ENCODE measurements around the gene ALDH1A2.

Gene ALDH1A2

DNA sequence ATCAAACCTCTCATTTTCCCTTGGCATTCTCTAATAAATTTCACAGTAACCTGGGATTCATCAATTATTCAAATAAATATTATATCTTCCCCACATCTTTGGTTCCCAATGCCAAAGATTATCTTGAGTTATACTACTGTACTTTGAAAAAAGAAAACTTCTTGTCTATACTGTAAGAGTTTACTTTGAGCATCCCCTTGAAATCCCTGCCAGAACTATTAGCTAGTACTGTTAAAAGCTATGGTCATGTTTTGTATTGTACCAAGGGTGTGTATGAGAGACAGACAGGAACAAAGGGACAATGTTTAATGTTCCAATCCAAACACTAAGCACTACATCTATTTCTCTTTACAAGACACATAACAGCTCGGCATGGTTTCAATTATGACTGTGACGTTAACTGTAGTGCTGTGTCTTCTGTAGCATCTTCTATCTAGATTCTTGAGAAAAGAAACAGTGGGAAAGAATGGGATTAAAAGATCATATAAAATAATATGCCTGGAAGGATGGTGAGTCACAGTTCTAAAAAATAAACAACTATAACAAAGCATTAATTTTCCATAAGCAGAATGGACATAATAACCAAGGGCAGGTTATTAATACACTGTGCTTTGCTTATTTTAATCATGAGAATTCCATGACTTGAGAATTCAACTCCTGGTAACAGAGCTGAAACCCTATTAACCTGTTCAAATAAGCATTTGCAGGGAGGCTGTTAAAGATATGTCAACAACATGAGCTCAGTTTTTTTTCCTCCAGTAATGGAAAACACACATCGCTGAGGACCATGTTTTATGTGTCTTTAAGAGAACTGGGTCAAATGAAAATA lies 71.1 kb downstream of the ALDH1A2 start:
- no peak for DNase-seq (ENCODE audit: low read depth)

DNA sequence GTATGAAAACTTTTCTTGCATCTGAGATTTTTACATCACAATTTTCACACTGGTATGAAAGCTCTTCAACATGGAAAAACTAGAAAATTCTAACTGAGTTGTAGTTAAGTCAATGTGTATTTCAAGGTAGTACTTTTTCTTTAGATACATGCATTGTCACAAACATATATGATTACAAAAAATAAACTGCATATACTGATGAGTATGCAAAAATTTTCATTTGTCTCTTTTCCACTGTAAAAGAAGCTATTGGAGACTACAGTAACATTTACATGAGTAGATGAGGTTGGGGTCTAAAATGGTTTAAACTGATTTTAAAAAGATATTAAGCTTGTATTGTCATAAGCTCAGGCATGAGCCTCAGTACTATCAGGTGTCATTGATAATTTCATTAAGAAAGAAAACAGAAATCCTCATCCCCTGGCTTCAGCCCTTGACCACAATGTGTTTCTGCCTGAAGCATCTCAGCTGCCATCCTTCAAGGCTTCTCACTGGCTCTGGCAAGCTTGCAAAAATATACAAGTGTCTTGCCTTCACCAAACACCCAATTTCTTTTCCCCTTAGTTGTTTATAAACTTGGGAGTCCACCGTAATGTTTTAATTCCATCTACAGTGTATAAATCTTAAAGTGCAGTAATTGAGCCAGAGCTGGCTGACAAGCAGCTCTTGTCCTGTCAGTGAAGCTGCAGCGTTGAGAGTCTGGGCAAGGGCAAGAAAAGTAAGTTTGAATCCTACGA lies 71.9 kb downstream of the ALDH1A2 start:
- DNase-seq (ENCODE audit: low read depth) = no peak

DNA sequence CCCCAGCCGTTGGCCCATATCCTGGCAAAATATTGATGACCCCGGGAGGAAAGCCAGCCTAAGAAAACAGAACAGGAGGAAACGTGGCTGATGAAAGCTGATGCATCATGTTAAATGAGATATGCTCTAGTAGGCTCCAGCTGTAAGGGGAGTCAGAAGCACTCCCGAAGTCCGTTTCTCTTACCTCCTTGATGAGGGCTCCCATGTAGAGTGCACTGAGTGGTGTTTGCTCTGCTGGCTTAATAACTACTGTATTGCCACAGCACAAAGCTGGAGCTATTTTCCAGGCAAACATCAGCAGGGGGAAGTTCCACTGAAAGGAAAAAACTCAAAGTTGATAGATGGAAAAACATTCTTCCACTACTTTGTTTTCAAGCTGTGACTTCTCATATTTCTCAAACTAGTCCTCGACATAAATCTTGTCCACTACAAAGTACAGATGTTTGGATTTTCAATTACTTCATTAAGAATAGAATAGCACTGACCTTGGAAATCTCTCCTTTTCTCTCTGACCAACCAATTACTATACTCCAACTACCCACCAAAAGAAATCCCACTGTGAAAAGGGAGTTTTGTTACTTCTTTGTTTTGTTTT lies 72.7 kb downstream of the ALDH1A2 start:
- no peak for DNase-seq (ENCODE audit: low read depth)

DNA sequence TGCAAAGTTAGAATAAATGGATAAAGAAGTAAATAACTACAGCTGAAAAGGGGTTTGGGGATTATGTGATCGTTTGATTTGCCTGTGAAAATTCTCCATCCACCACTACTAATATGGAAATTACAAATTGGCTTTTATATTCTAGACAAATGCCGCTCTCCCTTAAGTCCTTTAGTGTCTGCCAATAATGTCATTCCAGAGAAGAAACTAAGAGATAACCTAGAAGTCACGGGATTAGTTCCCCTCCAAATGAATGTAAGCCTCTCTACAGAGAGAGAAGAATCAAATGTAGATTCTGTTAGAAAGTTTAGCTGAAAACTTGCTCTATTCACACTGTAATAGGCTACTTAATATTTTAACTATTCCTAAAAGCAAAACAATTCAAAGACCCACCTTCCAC lies 92.0 kb downstream of the ALDH1A2 start:
- DNase-seq (ENCODE audit: low read depth) = no peak

DNA sequence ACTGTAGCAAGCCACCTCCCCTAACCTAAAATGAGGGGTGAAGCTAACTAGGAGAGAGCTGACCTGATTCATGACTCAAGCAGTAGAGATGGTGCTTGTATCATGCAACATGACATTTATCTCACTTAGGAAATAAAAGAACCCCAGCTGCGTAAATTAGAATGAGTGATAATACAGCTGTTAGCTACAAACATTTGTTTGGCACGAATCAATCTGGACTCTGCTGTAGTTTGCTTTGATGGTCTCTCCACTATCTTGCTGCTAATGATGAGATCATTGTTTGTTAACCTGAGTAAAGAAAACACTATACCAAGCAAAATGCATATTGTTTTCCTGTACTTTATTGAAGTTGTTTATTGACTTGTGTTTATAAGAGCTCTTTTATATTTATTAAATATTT lies 92.6 kb downstream of the ALDH1A2 start:
- no peak for DNase-seq (ENCODE audit: low read depth)

DNA sequence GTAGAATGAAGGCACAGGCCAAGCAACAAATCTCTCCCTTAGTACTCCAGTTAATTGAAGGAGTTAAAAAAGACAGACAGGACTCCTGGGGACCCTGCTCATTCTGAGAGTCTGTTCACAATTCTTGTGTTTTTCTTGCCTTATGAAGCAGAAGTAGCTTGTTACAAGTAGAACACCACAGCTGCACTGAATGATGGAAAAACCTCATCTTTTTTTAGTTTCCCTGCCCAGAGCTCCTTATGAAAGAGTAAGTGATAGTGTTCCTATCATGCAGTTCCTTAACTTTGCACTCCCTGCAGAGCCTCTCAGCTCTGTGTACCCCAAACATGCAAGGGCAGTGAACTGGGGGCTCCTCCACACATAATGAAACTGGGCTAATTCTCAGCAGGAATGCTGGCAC lies 95.5 kb downstream of the ALDH1A2 start:
- no peak for DNase-seq (ENCODE audit: low read depth)

DNA sequence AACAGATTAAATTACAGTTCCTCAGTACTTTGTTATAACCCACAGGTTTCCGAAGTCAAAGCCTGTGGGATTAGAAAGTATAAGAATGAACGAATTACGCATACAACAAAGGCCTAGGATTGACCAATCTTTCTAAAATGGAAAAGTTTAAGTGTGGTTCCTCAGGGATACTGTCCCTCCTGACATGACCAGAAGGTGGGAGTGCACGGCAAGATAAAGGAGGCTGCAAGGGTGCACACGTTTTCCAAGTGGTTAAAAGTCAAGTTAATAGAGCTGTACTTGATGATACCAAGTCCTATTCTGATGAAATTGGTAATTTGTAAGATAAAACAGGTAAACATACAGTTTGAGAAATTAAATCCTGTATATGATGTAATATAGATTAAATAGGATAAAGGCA lies 96.2 kb downstream of the ALDH1A2 start:
- no peak for DNase-seq (ENCODE audit: low read depth)

DNA sequence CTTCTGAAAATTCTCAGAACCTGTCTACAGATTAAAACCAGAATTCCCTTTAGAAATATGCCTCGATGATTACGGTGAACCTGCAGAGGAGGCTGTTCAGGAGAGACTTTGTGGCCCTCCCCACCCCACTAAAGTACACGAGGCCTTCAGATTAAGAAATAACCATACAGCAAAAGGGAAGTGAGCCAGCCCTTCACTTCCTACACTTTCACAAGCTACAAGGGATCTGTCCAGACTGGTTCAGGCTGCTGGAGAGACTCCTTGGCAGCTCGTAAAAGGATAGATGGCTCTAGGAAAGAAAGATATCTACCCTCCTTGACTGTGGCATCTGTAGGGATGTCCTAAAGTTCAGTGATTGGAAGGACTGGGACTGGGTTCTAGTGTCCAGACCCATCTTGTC lies 102.6 kb downstream of the ALDH1A2 start:
- DNase-seq (ENCODE audit: low read depth) = no peak

DNA sequence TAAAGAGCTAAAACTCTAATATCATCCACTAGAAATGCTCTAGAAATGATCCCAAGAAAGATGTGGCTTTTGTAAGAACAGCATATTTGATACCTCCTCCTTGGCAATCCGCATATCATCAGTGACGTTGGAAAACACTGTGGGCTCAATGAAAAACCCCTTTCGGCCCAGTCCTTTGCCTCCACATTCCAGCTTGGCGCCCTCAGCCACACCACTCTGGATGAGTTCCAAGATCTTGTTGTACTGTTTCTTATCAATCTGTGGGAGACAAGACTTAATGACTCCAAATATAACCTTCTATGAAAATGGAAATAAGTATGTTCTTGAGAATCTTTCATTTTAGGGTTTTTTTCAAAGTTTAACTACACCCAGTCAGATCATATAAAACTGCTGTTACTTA lies 103.6 kb downstream of the ALDH1A2 start:
- no peak for DNase-seq (ENCODE audit: low read depth)

DNA sequence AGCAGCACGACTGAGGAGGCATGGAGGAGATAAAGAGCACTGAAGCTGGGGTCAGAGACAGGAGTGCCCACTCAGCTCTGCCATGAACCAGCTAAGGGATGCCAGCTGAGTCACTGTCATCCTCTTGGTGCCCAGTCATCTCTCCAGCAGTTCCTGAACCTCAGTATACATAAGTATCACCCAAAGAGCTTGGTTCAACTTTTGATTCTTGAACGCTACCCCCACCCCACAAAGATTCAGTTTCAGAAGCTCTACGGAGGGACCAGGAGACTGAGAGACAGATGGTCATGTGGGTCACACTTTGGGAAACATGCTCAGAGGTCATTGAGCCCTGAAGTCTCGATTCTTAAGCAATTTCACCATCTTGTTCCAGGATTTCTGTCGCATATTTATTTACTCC lies 108.4 kb downstream of the ALDH1A2 start:
- no peak for DNase-seq (ENCODE audit: low read depth)

DNA sequence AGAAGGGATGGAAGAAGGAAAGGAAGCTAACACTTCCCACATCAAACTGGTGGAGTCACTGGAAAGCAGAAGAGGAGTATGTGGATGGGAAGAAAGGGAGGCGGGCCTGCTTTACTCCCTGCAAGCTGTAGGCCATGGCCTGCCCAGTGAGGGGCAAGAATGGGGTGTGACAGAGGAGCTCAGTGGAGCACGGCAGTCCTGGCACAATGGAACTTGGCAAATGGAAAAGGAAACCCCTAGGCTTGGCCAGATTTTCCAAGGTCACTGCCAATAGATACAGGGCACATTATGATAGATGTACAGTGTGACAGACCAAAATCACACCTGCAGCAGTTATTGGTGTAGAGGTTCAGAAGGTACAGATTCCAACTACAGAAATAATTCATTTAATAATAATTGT lies 111.6 kb downstream of the ALDH1A2 start:
- DNase-seq (ENCODE audit: low read depth) = no peak

DNA sequence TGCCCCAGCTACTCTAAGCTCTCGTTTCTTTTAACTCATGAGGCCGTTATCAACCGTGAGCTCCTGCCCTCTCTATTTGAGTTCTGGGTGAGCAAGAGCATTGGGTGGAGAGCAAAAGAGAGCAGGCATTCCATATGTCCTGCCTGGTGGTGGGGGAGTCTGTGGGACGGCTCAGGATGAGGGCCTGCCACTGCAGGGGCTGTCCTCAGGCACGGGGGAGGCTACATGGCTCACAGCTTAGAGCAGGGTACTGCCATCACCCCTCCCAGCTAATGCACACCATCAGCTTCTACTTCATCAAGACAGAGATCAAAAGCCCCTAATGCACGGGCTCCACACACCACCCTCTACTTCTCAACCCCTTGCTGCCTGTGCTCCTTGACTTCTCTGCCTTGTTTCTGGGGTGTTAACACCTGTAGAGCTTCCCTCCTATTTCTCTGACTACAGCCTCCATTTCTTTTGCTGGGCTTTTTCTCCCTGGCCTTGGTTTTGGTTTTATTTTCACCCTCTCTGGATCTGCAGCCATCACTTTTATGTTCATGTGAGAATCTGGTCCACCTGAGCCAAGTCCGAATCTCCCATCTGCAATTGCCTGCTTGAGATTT lies 114.1 kb downstream of the ALDH1A2 start:
- DNase-seq (ENCODE audit: low read depth) = no peak

DNA sequence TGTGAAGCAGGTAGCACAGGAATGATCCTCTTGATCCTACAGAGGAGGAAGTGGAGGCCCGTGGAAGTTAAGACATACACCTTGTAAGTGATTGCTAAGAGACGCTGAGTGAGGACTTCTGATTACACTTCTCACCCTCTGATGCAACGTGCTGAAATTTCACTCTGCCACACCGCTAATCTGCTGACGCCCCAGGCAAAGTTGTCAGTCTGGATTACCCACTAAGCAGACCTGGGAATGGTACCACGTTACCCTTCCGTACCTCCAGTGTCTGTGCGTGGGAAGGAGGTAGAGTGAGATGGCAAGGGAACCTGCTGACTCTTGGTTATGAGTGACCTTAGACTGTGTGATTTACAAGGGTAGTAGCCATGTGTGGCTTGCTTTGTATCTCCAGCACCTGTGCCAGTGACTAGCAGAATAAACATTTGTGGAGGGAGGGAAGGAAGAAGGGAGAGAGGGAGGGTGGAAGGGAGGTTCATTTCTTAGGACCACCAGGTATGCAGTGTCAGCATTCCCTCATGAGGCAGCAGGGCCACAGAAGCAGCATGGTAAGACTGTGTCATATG lies 115.0 kb downstream of the ALDH1A2 start:
- DNase-seq (ENCODE audit: low read depth) = no peak

DNA sequence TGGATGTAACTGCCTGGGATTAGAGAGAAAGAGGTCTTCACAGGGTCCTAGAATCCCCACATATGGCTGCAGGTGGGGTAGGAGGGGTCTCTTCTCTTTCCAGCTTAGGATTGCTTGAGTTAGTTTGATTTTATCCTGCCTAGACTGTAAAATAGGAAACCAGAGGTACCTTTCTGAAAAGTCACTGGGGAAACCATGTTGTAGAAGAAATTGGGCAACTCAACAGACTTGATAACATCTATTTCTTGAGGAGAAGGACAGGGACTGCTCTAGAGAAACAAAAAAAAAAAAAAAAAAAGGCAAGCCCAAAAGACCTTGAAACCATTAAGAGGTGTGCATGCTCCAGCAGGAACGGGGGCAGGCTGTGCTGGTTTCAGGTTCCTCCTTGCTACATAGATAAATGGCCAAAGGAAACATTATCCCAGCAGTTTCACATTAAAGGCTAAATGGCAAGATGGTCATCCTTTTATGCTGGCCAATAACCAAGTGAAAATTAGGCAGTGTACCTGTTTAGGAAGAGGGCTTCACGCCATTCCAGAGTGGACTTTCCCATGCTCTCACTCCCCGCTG lies 116.1 kb downstream of the ALDH1A2 start:
- DNase-seq (ENCODE audit: low read depth) = no peak

DNA sequence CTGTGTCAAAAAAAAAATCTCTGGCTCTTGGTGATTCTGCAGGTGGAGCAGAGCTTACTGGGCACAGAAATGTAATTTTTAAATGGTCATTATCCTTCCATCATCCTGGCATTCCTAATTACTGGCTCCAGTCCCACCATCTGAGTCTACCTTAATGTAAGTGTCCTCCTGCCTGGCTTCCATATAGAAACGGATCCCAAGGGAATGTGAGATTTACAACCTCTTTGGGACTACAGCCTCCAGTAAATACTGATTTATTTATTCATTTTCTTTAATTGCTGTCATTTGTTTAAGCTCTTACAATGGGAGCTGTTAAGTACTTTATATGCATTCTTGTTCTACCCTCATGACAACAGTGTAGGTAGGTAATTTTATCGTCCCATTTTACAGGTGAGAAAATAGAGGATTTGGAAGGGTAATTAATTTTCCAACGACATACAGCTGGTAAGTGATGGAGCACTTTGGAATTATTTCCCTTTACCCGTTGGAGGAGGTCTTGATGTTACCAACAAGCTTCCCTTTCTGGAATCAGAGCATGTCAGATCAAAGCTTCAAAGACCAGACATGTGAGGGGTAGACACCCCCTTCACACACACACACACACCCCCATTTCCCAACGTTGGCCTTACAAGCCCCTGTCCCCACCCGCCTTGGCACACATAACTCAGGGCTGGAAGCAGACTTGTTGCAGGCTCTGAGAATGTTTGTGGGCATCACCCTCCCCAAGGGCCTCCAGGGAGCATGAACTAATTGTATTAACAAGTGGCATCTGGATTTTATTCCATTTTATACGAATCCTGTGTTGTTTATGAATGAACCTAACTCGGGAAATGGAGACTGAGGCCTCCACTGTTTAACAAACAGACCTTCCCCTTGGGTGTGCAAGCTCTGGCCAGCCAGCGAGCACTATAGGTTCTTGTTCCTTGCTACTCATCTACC lies 116.9 kb downstream of the ALDH1A2 start:
- DNase-seq (ENCODE audit: low read depth) = no peak

DNA sequence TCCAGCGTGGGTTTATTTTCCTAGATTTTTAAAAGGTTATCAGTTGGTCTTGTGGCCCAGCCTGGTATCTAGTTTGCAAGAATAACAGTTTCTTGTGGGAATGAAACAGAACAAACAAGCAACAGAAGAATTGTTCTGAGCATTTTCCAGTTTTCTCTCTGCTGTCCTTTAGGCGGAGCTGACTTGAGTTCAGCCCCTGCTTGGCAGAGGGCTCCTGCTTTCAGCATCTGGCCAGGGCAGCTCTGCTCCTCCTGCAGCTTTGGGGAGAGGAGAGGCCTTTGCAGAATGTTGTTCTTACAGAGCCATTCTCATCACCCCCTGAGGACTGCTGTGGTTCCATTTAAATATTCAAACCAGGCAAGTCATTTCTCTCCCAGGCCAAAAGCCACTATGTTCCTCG lies 117.7 kb downstream of the ALDH1A2 start:
- no peak for DNase-seq (ENCODE audit: low read depth)

DNA sequence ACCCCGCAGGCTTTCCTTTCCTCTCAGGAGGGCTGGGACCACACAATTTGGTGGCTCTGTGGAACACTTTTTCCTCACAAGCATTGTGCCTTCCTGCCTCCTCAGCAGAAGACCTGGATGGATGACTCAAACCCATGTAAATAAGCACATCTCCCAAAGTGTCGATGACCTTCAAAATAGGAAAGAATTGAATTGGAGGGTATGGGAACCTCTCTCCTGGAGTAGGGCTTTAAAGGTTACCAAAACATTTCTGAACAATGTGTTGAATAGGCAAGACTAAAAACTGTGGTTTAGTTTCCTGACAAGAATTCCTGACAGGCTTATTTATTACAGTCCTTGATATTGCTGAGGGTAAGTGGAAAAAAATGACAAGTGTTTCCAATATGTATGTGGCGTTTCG lies 118.2 kb downstream of the ALDH1A2 start:
- no peak for DNase-seq (ENCODE audit: low read depth)

DNA sequence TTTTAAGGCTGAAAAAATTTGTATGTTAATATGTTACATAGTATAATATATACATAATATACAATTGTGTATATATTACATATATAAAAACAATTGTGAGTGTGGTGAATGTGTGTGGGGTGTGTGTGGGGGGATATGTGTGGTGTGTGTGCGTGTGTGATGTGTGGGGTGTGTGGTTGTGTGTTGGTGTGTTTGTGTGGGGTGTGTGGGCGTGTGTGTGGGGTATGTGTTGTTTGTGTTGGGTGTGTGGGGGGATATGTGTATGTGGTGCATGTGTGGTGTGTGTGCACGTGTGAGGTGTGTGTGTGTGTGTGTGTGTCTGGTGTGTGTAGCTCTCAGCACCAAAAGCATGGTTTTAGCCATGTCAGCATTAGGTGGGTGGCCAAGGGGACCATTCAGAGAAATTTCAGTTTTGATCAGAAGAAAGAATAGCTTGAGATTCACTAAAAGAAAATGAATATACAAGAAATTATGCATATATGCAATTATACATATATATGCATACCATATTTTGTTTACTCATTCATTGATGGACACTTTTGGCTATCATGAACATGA lies 118.9 kb downstream of the ALDH1A2 start:
- no peak for DNase-seq (ENCODE audit: low read depth)

DNA sequence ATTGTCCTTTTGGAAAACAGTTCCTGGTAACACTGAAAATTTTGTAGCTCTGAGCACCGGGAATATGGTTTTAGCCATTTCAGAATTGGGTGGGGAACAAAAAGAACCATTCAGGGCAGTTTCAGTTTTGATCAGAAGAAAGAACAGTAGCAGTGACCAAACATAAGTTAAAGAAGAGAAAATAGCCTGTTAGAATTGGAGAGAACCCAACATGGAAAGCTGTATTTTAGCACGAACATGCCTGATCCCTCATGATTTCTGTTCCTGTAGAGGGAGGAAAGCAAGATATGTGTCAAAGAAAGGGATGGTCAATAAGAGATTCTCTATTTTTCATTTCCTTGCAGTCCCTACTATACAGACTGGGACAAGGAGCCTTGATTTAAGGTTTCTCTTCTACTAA lies 119.9 kb downstream of the ALDH1A2 start:
- no peak for DNase-seq (ENCODE audit: low read depth)

DNA sequence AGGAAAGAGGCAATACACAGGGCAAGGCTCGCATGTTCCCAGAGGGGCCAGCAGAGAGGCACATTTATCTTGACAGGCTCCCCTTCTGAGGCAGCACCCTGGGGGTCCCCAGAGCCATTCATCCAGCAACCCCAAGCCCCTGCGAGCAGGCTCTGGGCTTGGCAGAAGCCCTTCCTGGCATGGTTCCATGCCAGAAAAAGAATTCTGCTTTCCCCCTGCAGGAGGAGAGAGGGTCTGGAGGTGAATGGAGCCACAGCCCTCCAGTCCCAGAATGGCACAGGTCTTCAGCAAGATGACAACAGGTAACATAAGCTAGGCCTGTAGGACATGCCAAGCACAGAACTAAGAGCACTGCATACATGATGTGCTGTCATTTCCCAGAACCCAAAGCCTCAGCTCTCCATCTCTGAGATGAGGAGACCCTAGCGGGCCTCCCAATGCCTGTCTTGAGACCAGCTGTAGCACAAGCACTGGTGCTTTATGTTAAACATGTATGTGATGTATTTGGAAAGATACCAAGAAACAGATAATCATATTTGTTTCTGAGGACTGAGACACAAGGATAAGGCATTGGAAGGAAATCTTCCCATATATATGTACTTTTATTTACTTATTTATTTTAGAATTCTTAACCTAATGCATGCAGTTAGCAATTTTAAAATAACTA lies 121.6 kb downstream of the ALDH1A2 start:
- no peak for DNase-seq (ENCODE audit: low read depth)
